ENCODE measurements around the gene ZNF497.
"Not testable (repeated sequence)": the region's sequence is repeated elsewhere in the genome, so short reads cannot be mapped to it uniquely, and the experiment has no call there.

Gene ZNF497

DNA sequence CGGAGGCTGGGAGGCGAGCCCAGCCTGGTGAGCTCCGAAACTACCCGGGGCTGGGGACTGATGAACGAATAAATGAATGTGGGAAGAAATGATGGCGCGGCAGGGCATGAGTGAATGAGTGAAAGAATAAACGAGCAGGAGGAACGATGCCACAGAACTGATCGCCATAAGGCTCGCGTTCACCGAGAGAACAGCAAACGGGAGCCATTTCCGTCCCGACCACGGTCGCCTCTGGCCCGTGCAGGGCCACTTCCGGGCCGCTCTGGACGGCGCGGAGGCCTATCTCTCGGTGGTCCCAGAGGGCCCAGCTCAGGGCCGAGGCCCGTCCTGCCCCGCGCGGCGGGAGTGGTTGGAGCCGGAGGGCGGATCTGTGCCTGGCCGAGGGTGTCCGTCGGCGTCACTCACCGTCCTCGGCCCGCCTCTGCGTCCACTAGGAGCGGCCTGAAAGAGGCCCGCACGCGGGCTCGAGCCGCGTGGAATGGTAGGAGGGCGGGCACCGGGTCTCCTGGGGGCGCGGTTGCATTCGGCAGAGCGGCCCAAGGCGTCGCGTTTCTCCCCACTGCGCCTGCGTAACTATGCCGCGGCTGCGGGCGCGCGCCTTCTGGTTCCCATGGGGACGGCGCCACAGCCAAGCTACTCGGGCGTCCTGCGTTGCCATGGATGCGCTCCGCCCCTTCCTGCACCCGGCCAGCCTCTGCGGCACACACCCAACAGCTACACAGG, at the start of gene ZNF497:
Gene ZNF497 (minus strand): TSS at position 480 of the 723 bp plus-strand sequence. CDS start 5,116 bp downstream, outside the sequence.
- peak; percentile 96 for DNase-seq

DNA sequence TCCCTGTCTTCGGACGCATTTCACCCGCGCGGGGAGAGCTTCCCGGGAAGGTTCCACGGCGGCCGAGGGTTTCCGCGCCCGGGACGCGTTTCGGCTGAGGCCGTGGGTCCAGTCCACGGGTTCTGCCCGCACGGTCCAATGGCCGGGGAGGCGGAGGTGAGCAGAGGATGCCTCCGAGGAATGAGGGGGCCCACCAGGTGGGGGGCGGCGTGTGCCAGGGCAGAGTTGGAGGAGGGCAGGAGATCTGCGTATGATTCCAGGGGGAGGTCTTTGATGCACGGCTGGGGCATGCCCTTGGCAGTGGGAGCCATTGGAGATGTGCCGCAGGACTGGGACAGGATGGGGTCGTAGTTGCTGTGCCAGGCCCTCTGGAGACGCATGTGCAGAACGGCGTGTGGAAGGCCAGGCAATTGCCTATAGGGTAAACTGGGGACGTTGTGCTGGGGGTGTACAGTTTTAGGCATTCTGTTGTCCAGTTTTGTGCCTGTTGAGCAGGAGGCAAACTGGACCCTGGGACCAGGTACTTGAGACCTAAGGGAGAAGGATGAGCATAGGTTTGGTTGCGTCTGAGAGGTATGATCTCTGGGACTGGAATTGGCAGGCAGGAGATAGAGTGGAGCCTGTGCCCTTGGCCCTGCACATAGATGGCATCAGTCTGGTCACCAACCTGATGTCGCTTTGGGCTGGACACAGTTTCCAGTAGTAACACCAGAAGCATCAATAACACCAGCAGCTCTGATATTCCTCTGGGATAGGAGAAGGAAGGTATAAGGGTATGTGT, 46.6 kb upstream of the ZNF497 start:
- peak; percentile 53 for DNase-seq

DNA sequence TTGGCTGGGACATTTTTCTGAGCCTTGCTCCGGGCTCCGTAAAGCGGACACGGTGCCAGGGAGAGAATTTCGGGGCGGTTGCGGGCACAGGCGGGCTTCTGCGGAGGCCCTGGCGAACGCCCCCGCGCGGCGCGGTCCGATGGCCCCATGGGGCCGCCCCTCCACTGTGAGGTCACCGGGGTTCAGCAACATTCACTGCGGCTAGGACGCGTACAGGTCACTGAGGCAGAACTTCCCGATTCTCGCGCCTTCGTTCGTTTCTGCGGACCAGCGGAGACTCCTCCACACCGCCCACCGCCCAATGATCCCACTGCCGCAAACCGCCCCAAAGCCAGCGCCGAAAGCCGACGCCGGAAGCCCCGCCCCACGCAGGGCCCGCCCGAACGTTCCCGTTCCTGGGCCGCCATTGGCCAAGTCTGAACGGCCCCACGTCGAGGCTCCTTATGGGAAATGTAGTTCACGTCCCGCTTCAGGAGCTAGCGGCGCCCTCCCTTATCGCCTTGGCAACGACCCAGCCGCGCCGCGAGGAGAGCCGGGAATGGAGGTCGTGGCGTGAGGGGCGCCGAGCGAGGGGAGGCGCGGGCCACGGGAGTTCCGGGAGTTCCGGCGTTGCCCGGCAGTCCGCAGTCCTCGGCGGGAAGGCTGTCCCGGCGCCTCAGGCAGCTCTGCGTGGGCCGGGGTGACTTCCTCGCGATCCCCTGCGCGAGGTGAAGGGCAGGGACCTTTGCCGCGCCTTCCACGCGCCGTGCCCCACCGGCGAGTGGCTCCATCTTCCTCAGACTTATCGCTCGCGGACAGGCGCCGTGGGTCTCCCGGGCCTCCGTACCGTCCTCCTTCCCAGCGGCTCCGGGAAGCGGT, 45.8 kb upstream of the ZNF497 start, which contains the start of gene ZNF584:
Gene ZNF584 (plus strand): TSS at position 498 of the 858 bp plus-strand sequence. CDS start 499 bp downstream, outside the sequence.
- peak; percentile 93 for DNase-seq

DNA sequence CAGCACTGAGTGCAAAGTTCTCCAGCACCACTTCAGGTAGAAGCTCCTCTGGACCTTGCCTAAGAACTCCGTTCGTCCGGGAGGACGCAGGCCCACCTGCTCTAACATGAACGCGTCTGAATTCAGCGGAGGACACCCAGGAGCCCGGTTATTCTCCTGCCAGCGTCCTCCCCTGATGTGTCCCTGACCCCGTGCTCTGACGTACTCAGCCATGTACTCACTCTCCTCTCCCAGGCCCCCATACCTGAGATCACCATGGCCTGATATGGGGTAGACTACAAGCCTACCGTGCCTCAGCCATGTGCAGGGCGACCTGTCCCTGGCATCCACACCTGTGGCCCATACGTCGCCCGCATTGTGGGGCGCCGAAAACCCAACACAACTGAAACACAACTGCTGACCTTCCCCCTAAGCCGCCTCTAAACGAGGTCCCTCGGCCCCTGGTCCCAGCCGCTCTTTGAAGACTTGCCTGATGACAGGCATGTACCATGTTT, 45.2 kb upstream of the ZNF497 start:
- DNase-seq, result no peak

DNA sequence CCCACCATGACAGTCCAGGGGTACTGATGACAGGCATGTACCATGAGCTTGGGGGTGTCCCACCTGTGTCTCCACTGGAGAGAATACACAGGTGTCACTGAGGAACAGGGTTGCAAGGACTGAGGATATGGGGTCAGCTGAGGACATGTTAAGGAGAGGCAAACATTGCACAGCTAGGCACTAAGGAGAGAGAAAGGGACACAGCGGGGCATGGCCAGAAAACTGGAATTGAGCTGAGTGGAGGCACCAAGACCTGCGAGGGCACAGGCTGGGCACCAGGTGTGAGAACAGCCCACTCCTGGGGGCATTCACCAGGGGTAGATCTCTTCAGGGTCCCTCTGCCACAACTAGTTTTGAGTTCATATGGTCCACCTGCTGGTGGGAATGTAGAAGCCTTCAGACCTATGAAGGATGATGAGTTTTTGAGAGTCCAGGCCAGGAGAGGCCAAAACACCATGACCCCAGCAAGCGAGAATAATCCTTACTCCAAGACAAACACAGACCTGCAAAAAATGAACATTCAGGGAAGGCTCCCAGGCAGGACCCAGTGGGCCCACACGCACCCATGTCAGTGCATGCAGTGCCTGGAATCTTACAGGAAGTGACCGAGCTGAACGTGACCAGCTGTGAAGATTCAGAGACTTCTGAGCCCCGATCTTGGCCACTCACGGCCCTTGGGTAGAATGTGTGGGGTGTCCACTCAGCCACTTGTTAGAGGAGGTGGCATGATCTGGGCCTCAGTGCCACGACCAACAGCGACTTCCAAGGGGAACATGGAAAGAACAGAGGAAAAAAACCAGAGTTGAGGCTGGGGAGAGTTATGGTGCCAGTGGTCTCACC, 44.5 kb upstream of the ZNF497 start:
- DNase-seq, result no peak

DNA sequence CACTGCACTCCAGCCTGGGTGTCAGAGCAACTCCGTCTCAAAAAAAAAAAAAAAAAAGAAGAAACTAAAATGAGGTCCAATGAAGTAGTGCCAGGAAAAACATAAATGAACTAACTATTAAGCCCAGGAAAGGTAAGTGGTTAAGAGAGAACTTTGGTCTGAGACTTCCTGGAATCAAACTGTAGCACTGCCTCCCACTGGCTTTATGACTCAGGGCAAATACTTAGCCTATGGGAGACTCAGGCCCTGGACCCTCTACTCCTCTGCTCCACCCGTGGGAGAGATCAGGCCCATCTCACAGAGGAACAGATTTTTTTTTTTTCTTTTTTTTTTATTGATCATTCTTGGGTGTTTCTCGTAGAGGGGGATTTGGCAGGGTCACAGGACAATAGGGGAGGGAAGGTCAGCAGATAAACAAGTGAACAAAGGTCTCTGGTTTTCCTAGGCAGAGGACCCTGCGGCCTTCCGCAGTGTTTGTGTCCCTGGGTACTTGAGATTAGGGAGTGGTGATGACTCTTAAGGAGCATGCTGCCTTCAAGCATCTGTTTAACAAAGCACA, 41.4 kb upstream of the ZNF497 start:
- not testable (repeated sequence) for DNase-seq

DNA sequence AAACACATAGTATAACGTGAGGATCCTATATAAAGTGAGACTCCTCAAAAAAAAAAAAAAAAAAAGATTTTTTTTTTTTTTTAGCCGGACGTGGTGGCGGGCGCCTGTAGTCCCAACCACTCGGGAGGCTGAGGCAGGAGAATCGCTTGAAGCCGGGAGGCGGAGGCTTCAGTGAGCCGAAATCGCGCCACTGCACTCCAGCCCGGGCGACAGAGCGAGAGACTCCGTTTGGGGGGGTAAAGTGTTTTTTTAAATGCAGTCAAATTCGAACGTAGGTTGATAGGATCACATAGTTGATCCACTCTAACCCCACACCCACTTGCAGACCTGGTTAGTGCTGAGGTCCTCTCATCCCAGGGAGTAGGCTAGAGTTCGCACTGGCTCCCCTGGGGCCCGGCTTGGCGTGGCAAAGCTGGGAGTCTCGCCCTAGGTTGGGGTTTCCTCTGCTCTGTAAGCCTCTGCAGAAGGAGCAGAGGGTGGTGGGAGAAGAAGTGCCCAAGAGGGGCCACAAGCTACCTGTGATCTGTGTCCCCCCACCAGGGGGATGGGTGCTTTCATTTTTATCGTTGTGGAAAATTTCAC, 39.4 kb upstream of the ZNF497 start:
- no peak for DNase-seq

DNA sequence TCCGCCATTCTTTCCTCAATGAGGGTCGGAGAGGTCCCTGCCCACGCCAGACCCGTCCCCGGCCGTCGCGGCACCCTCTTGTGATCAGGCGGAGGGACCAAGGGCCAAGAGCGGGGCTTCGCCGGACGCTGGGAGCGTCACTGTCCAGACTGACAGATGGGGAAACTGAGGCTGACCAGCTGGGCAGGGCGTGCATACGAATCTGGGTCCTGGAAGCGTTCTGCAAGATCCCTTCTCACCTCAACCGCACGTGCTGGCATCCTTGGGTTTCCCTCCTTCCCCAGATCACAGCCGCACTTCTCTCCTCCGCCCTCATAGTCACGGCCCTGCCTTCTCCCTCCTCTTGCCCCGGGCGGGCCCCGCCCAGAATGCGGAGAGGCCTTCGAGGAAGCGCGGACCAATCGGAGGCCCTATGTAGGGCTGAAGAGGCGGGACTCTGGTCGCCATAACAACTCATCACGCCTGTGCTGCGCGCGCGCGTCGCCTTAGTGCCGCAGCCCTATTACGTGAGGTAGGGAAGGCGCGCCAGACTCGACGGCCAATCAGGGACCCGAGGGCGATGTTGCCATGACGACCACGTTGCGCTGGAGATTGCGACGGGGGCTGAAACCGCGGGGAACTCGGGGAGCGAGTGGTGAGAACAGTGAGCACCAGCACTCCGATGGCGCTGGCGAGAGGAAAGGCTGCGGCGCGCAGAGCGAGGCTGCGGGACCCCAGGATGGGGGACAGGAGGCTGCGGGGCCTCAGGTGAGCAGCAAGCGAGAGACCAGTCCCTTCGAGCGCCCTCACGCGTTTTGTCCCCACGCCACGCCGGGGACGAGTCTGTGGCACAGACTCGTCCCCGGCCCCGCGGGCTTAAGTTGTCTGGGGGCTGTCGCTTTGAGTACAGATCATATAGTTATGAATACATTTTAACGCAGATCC, 38.6 kb upstream of the ZNF497 start:
- peak; percentile 99 for DNase-seq

DNA sequence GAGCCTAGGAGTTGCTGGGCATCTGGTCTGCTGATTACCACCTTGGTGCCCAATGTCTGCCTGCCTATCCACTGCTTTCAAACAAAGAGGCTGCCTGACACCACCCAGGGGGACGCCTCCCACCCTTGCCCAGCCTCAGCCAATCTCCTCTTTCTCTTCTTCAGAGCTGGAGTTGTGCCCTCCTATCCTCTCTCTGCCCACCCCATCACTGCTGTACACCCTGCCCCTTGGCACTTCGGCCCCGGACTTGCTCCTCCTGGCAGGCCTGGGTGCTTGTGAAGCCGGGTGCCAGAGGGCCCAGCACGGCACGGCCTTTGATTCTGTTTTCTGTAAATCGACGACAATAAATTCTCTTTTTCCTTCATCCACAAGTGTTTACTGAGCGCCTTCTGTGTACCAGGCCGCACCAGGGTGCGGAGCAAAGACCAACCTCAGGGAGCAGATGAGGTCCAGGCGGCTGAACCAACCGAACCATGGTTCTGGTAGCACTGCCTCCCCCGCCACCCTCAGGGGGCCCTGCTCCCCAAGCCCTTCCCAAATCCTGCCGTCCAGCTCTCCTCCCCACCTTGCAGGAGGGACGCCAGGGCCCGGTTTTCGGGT, 37.9 kb upstream of the ZNF497 start:
- DNase-seq, result no peak

DNA sequence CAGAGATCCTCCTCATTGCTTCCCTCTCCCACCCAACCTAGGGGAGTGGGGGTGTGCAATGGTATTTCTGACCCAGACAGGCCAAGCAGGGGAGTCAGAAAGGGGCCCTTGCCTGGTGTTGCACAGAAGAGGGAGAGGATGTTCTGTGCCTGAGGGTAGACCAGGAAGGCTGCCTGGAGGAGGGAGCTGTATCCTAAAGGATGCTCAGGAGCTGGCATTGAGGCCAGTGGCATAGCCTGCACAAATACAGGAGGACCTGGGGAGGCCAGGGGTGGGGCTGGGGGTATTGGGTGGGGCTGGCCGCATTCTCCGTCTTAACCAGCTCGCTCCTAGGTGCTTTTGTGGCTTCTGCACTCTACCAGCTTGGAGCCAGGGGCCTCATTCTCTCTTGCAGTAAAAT, 37.4 kb upstream of the ZNF497 start:
- DNase-seq, result no peak

DNA sequence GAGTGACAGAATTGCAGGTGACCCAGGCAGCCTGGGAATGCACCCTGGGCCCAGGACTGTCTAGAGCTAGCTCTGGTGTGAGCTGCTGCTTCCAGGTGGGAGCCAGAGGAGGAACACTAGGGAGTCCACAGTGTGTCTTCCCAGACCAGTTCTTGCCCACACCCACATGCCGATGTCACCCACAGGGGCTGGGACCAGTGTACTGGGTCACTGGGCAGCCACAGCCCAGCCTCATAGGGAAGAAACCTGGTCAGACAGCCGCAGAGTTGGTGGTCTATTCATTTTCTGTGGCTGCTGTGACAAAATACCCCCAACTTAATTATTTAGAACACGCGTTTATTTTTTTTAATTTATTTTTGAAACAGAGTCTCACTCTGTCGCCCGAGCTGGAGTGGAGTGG, 36.0 kb upstream of the ZNF497 start:
- no peak for DNase-seq

DNA sequence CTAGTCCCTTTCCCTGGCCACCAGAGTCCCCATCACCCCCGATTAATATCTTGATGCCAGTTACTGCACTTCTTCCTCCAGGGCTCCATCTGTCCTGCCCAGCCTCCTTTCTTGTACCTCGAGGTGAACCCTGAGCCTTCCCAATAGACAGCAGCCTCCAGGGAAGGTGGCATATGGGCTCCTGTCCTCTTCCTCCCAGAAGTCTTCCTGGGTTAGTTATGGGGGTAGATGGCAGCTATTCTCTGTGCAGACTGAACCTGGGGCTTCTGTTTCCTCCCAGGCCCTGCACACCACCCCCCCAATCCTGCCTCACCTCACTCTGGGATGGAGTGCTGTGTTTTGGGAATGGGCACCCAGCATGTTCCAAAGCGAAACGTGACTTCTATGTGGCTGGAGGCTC, 35.5 kb upstream of the ZNF497 start:
- DNase-seq, result no peak

DNA sequence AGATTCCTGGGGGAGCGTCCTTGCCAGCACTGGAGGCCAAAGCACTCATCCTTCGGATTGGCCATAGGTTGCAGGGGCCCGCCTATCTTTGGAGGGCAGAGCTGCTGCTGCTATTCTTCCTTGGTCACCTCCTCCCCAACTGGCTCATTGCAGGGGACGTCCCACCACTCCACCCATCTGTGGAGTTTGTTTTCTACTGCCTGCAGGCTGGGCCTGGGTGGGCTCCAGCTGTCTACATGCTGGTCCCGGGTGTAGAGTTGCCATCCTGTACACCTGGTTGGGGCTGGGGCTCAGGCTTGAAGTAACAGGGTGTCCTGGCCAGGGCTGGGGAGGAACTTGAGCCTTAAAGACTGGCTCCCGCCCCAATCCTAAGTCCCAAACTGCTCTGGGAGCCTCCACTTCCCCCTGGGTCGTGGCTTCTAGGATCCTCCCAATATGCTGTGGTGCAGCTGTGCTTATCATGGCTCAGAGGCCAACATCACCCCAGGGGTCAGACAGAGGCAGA, 35.0 kb upstream of the ZNF497 start:
- DNase-seq, result no peak

DNA sequence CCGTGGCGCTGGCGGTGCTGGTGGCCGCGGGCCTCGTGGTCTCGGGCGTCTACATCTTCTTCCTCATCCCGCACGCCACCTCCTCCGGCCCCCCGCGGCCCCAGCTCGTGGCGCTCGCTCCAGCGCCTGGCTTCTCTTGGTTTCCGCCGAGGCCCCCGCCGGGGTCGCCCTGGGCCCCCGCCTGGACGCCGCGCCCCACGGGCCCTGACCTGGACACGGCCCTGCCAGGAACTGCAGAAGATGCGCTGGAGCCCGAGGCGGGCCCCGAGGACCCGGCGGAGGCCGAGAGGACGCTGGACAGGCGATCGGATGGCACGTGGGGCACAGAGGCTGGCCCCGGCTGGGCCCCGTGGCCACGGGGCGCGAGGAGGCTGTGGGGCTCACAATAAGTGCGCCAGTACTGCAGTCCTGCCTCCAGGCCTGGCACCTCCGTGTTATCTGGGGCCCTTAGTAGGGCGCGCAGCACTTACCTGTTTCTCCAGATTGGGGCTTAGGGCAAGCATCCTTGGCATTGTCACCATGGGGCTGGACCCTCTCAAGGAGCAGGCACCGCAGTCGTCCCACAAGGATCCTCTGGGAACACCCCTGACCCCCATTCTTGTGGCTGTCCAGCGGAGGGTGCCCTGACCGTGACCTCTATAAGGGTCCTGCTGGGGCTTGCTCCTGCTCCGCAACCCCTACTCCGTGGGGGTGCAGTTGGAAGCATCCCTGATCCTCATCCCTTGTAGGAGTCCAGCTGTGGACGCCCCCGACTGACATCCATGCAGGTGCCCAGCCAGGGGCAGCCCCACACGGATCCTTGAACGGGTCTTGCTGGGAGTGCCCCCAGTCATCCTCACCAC, 34.4 kb upstream of the ZNF497 start:
- DNase-seq, result no peak

DNA sequence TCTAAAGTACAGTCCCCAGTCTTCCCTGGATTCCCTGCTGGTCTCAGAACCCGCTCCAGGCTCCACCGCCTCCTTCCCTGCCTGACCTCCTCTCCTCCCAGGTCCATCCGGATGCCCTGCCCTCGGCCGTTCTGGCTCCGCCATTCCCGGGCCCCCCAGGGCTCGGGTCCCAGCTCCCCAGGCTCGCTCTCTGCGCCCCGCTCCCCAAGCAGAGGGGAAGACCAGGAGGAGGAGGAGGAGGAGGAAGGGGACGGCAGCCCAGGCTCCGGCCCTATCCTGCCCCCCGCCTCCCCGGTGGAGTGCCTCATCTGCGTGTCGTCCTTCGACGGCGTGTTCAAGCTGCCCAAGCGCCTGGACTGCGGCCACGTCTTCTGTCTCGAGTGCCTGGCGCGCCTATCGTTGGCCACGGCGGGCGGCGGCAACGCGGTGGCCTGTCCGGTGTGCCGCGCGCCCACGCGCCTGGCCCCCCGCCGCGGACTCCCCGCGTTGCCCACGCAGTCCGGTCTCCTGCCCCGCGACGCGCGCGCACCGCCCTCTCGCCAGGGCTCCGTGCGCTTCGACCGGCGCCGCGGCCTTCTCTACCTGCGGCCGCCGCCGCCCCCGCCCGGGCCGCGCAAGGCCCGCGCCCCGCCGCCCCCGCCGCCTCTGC, 33.6 kb upstream of the ZNF497 start:
- DNase-seq, result no peak

DNA sequence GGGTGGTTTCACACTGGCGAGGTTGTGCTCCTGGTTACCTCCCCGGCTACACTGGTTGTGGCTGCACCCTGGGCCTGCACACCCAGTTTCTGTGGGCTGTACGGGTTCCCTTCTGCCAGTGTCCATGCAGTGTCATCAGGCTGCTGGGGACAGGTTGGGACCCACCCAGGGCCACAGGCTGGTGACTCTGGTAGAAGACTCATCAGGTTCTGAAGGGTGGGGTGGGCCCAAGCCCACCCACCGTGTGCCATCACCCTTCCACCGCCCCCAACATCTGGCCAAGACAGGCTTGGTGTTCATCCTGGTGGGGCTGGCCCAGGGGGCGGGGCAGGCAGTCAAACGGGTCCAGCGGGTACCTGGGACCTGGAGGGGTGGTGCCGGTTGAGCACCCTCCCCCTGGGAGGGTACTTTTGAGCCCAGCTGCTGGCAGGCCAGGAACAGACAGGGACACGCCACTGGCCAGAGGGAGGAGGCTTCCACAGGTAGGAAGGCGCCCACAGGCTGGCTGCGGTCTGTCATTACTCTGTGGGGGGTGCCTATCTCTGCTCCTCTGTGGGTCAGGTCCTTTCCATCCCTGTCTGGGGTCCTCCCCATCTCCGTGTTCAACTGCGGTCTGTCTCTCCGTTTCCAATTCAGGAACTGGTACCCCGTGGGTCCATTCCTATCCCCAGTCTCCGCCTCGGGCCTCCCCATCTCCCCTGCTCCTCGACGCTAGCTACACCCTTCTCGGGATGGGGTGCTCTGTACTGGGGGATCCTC, 32.8 kb upstream of the ZNF497 start, which contains the start of gene RNF225:
Gene RNF225 (plus strand): TSS at position 437 of the 759 bp plus-strand sequence. CDS start 434 bp downstream, outside the sequence.
- DNase-seq, result no peak

DNA sequence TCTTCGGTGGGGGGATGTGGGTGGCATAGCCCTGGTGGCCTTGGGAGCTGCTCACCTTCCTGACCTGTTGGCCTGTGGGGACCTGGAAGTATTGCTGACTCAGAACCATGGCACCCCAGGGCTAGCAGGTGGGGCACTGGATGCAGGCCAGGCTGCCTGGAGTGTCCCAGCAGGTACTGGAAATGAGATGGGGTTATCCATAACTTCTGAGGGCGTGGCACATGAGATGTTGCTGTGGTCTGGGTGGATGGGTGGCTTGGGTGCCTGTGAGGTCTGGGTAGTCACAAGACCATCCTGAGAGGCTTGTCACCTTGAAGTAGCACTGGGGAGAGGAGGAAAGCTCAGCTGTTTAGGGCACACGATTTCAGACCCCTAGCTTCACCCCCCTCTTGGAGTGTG, 32.3 kb upstream of the ZNF497 start:
- no peak for DNase-seq

All from EL (cell line).